Sciatic nerve (tissue), 2 donors: ENCODE results near the gene MLKL. TPM values are rescaled to one million over a fixed set of nuclear protein-coding genes. Genes with fewer than 3 reads are reported as not detected.
"Not testable (repeated sequence)": the region's sequence is repeated elsewhere in the genome, so short reads cannot be mapped to it uniquely, and the experiment has no call there.

Source experiments
- ATAC-seq: fragments of 200-7000 bp; cut with Tn5 transposase; one replicate; pipeline ENCODE4 v1.9.1; 2020; ENCODE audit warnings: mild to moderate bottlenecking, moderate library complexity
- DNase-seq: peaks from one replicate; pipeline ENCODE4 v3.0.0-alpha.2; 2020; ENCODE audit warnings: low spot score
- intact Hi-C: fragments of 100-400 bp; cut with DNase I; formaldehyde crosslinking; loops from one replicate; pipeline ENCODE4 v1.14.2; 2022
- total RNA-seq: library from RNA; stranded (reverse); fragmentation: NEBNext Ultra II Directional; extraction: Animal tissue kit (Norgen Biotek cat#: 25700); gene quantifications from one replicate; pipeline ENCODE4 v1.2.1, GENCODE V29; 2021
- donor health status: DM: no; HTN: no; CAD: no.
- donor health status: DM: no; HTN: no; CAD: no.

The MLKL gene
- total RNA-seq, 1 donor from 2014 or later = 19.4 TPM

DNA sequence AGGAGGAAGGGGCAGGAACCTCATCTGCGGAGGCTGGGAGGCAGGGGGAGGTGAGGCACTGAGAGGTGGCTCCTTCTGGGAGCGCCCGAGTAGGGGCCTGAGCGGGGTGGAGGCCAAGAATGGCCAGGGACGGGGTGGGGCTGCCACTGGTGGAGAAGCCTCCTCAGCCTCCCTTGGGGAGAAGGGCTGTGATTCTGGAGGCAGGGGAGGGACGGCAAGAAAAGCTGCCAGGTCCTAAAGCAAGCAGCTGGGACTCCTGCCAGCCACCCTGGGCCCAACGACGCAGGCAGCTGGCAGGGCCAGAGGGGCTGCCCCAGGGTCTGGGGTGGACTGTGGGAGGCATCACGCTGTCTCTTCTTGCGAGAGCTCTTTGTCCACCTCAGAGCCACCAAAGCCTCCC is 12.7 kb upstream of the MLKL start:
- DNase-seq = no peak
- intact Hi-C loops = loop anchor here (10.0 kb wide), 1 partner anchor 141 kb away; no protein-coding TSS in a partner anchor
- no peak for ATAC-seq

DNA sequence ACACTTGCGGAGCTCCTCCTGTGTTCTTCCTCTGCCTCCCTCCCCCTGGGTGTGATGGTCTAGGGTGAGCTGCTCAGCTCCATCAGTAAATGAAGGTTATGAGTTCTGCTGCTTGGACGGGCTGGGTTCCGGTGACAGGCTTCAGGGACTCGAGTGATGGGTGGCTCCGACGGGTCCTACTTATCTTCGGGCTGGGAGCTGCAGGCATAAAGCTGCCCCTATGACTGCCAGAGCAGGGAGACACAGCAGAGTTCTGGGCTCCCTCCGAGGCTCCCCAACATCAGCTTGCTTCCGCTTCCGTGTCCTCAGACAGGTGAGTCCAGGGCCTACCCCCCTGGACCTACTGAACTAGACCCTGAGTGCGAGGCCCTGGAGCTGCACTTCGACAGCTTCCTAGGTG is 11.3 kb upstream of the MLKL start:
- ATAC-seq (no peak), DNase-seq (no peak)
- intact Hi-C loops = loop anchor here (10.0 kb wide), 1 partner anchor 143 kb away; no protein-coding TSS in a partner anchor

DNA sequence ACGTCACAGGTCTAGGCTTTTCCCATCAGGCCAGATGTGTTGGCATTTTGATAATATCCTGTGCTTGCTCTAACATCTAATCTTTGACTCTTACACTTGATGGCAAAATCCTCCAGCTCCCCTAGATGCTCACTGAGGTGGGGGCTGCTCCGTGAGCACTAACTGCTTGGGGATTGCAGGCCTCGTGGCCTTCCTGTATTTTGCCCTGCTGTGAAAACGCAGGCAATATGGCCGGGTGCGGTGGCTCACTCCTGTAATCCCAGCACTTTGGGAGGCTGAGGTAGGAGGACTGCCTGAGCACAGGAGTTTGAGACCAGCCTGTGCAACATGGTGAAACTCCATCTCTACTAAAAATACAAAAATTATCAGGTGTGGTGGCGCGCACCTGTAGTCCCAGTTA is 9.7 kb upstream of the MLKL start:
- DNase-seq (no peak), ATAC-seq (no peak)
- intact Hi-C loops = loop anchor here (10.0 kb wide), 1 partner anchor 144 kb away; no protein-coding TSS in a partner anchor

- intact Hi-C loops = no loop called here
- ATAC-seq = peak; percentile 94
- DNase-seq = peak; percentile 90
Measured at GRCh38 chr16:74709441-74709877, 8.8 kb upstream of the MLKL start.

- peak; percentile 58 for DNase-seq
- intact Hi-C loops = no loop called here
- ATAC-seq = peak; percentile 38
Measured at GRCh38 chr16:74700116-74700437, 585 bp downstream of the MLKL start.

GRCh38 chr16:74699666-74700065 is 996 bp downstream of the MLKL start:
- intact Hi-C loops = no loop called here
- ATAC-seq = no peak
- DNase-seq = no peak

- intact Hi-C loops = no loop called here
- DNase-seq (no peak), ATAC-seq (no peak)
Measured at GRCh38 chr16:74698222-74698621, 2.4 kb downstream of the MLKL start.

DNA sequence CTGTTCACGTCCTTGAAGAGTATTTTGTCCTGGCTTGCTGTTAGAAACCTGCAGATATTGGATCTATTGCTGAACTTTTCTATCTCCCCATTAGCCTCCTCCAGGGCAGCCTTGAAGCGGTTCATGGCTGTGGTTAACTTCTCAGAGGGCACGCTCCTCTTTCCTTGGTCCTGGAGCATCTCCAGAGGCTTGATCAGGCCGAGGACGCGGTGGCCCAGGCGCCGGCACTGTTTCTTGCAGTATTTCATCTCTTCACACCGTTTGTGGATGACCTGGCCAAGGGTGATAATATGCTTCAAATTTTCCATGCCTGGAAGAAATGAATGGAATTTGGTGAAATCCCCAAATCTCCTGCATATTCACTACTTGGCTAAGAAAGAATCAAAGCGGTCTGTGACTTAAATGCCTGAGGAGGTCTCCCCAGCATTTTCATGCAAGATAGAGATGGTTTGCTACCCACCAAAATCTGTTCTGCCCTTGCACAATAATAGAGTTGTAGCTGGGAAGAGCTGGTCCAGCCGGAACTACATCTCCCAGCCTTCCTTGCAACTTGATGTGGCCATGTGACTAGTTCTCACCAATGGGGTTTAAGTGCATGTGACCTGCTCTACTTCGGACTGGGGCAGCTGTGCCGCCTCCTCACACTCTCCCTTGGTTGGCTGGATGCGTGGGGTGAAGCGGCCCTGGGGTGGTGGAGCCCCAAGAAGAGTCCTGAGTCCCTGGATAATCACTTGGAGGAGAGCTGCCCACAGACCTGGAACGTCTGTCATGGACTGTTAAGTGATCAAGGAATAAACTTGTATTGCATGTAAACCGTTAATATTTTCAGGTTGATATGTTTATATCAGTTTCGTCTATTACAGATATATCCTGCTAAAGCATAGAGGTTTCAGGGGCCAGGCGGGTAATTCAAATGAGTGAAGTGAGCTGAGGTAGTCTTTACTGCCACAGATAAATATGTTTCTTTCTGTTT is 4.9 kb downstream of the MLKL start:
- intact Hi-C loops = no loop called here
- ATAC-seq (peak; percentile 98), DNase-seq (peak; percentile 86)

GRCh38 chr16:74691093-74691855 is 9.4 kb downstream of the MLKL start:
- DNase-seq (no peak), ATAC-seq (no peak)
- intact Hi-C loops = no loop called here

DNA sequence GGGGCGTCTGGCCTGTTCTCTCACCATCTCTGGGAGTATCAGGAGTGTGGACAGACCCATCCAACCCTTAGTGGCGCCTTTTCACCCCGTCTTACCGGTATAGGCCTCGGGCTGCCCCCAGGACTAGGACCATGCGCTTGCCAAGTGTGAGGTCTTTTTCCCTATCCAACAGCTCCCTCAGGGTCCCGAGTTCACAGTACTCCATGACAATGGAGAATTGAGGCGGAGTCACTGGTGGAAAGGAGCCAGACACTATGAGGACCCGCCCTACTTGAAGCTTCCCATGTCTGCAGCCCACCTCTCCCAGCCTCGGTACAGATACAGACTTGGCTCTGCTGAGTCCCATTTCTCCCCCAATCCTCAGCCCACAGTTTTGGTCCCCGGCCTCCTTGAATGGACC is 18.1 kb downstream of the MLKL start:
- DNase-seq = no peak
- no peak for ATAC-seq
- intact Hi-C loops = no loop called here

DNA sequence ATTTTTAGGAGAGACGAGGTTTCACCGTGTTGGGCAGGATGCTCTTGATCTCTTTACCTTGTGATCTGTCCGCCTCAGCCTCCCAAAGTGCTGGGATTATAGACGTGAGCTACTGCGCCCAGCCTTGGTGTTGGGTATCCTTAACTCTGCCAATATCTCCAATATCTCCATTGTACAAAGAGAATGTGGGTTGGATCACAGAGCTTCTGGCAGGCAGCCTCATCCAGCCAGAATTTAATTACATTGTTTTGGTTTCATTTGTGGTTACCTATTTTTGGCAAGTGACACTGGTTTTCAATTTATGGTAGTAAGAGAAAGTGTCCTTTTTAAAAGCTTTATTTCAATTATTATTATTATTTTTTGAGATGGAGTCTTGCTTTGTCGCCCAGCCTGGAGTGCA is 20.0 kb downstream of the MLKL start:
- intact Hi-C loops = no loop called here
- DNase-seq = no peak
- ATAC-seq = no peak

- ATAC-seq (no peak), DNase-seq (no peak)
- intact Hi-C loops = no loop called here
Measured at GRCh38 chr16:74679983-74680382, 20.7 kb downstream of the MLKL start.

DNA sequence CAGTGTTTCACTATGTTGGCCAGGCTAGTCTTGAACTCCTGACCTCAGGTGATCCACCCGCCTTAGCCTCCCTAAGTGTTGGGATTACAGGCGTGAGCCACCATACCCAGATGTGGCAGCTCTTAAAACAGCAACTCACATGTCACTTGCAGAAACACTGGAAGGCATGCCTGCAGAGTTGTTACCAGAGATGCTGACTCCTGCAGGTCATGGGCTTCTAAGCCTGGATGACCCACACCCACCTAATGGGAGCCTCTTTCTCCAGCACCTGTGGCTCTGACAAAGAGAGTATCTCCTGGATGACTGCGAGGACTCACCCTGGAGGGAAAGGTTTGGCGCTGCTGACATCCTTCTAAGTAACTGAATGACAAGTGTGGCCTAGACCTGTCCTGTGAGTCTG is 22.8 kb downstream of the MLKL start:
- ATAC-seq (no peak), DNase-seq (no peak)
- intact Hi-C loops = no loop called here

- DNase-seq (no peak), ATAC-seq (no peak)
- intact Hi-C loops = no loop called here
Measured at GRCh38 chr16:74673876-74674275, 26.8 kb downstream of the MLKL start.

DNA sequence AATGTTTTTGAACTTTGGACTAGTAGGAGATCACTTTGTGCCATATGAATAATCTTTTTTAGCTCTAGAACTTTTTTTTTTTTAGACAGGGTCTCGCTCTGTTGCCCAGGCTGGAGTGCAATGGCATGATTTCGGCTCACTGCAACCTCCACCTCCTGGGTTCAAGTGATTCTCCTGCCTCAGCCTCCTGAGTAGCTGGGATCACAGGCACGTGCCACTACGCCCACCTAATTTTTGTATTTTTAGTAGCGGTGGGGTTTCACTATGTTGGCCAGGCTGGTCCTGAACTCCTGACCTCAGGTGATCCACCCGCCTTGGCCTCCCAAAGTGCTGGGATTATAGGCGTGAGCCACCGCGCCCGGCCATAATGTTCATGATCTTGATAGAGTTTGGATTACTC is 31.8 kb downstream of the MLKL start:
- DNase-seq, ATAC-seq, intact Hi-C loops: not testable (repeated sequence)

GRCh38 chr16:74667255-74667700 is 33.4 kb downstream of the MLKL start:
- peak; percentile 65 for DNase-seq
- intact Hi-C loops = no loop called here
- ATAC-seq = peak; percentile 22

- DNase-seq (peak; percentile 97), ATAC-seq (peak; percentile 100)
- intact Hi-C loops = no loop called here
Measured at GRCh38 chr16:74666425-74667254, 34.0 kb downstream of the MLKL start, which contains the start of gene RFWD3. RFWD3 (minus strand) TSS chr16:74666877; CDS start chr16:74661449, 5,428 bp downstream.

DNA sequence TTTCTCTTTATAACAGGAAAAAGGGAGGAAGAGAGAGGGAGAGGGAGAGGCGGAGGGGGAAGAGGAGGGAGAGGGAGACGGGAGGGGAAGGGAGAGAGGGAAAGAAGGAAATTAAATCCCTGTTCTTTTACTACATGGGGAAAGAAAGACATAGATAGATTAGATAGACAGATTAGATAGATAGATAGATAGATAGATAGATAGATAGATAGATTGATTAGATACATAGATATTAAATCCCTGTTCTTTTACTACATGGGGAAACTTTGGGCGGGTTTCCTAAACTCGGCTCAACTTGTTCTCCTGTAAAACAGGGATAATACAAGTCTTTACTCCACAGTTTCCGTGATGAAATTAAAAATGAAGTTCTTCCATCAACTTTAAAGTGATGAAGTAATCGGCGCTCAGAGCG is 34.6 kb downstream of the MLKL start:
- DNase-seq = no peak
- ATAC-seq = no peak
- intact Hi-C loops = no loop called here

GRCh38 chr16:74661064-74661463 is 39.6 kb downstream of the MLKL start:
- DNase-seq (no peak), ATAC-seq (no peak)
- intact Hi-C loops = no loop called here
